B cell (primary cell): ENCODE results near the gene METTL4.

Experiments
- EZH2 ChIP-seq: IDR thresholded peaks from 2 replicates; pipeline ENCODE4 v1.6.1; 2012; ENCODE audit warnings: borderline replicate concordance, low read depth, mild to moderate bottlenecking, moderate library complexity, low read length; ENCODE audit not compliant: insufficient read depth, poor library complexity, severe bottlenecking
- TF ChIP-seq, protein P1 (sequence below): fragments of 200-600 bp; IDR thresholded peaks from one replicate; pipeline ENCODE4 v1.8.0; 2022; ENCODE audit warnings: antibody characterized with exemption, mild to moderate bottlenecking

DNA sequence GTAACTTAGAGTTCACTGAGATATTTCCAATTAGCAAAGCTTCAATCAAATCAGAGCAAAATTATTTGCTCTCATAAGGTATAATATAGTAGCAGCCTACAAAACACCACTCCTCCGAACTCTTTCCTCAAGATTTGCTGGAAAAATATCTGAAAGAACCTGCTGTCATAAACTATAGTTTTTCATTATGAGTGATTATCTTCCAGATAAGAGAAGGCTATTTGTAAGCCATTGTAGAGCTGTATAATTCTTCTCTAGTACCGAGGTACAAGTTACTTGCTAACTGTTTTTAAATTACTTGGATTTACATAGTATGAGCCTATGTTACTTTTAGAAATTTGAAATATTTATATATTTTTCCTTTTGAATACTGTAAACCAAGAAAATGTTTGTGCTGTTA lies 2.1 kb upstream of the METTL4 start:
- no peak for TF ChIP-seq EZH2
- TF ChIP-seq, protein P1, sequence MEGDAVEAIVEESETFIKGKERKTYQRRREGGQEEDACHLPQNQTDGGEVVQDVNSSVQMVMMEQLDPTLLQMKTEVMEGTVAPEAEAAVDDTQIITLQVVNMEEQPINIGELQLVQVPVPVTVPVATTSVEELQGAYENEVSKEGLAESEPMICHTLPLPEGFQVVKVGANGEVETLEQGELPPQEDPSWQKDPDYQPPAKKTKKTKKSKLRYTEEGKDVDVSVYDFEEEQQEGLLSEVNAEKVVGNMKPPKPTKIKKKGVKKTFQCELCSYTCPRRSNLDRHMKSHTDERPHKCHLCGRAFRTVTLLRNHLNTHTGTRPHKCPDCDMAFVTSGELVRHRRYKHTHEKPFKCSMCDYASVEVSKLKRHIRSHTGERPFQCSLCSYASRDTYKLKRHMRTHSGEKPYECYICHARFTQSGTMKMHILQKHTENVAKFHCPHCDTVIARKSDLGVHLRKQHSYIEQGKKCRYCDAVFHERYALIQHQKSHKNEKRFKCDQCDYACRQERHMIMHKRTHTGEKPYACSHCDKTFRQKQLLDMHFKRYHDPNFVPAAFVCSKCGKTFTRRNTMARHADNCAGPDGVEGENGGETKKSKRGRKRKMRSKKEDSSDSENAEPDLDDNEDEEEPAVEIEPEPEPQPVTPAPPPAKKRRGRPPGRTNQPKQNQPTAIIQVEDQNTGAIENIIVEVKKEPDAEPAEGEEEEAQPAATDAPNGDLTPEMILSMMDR: no peak
